Measurements from ENCODE around the gene VGLL4. TPM values are rescaled to one million over a fixed set of nuclear protein-coding genes. Genes with fewer than 3 reads are reported as not detected.

The VGLL4 gene
- total RNA-seq, 1 experiment from 2014 or later, result 46.1 TPM

DNA sequence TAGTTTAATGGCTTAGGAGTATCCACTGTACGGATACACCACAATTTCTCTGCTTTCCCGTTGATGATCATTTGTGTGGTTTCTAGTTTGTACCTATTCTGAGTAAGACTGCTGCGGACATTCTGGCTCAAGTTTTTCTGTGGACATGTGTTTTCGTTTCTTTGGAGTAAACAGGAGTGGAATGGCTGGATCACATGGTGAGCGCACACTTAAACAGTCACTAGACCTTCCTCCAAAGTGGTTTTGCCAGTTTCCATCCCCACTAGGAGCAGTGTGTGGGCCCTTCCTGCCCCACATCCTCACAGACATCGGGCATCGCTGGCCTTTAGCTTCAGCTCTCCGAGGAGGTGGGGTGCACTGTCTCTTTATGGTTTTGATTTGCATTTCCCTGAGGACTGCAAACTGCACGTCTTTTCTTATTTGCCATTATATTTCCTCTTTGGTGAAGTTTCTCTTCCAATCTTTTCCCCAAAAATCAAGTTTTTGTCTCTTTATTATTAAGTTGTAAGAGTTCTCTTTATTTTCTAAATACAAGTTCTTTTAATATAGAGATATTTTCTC lies 94.1 kb downstream of the VGLL4 start:
- Histone ChIP-seq H3K27me3 (replicated peaks; ENCODE audit: control insufficient read depth, insufficient read depth, low read length) (no peaks in the 10 kb centered on the region), H3K36me3 (ENCODE audit: control insufficient read depth, insufficient read depth, low read length) (no peaks in the 10 kb centered on the region), H3K4me1 (no peaks in the 10 kb centered on the region), H3K9me3 (no peaks in the 10 kb centered on the region), H3K4me3 (ENCODE audit: low read depth, low read length) (no peak overlapping the region)
- BruUV-seq (replicated peaks), result no TSS peak
- no peaks in the 10 kb centered on the region for H3K4me1 Mint-ChIP-seq (ENCODE audit: low read depth, unreplicated experiment)
- ChIA-PET CTCF (no interaction called here), POLR2A (no interaction called here)
- intact Hi-C loops (cut with micrococcal nuclease; ENCODE audit: unreplicated experiment), result no loop called here
- peaks cover 52% of the 10 kb centered on the region for H3K36me3 Mint-ChIP-seq (ENCODE audit: insufficient read depth, unreplicated experiment)
- H3K4me3 Mint-ChIP-seq (ENCODE audit: unreplicated experiment), result no peak overlapping the region
- TF ChIP-seq, protein P1, sequence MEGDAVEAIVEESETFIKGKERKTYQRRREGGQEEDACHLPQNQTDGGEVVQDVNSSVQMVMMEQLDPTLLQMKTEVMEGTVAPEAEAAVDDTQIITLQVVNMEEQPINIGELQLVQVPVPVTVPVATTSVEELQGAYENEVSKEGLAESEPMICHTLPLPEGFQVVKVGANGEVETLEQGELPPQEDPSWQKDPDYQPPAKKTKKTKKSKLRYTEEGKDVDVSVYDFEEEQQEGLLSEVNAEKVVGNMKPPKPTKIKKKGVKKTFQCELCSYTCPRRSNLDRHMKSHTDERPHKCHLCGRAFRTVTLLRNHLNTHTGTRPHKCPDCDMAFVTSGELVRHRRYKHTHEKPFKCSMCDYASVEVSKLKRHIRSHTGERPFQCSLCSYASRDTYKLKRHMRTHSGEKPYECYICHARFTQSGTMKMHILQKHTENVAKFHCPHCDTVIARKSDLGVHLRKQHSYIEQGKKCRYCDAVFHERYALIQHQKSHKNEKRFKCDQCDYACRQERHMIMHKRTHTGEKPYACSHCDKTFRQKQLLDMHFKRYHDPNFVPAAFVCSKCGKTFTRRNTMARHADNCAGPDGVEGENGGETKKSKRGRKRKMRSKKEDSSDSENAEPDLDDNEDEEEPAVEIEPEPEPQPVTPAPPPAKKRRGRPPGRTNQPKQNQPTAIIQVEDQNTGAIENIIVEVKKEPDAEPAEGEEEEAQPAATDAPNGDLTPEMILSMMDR (IDR thresholded peaks at IDR 0.05; ENCODE audit: insufficient read depth in 1 of 2, low read depth in 1 of 2, low read length in 1 of 2, severe bottlenecking in 1 of 2, unreplicated experiment in 1 of 2), result no peak
- no peak for DNase-seq
- no peak overlapping the region for H3K27ac Mint-ChIP-seq (ENCODE audit: unreplicated experiment)
- no peaks in the 10 kb centered on the region for H3K27me3 Mint-ChIP-seq (ENCODE audit: insufficient read depth, unreplicated experiment)
- no peaks in the 10 kb centered on the region for H3K9me3 Mint-ChIP-seq (ENCODE audit: unreplicated experiment)

DNA sequence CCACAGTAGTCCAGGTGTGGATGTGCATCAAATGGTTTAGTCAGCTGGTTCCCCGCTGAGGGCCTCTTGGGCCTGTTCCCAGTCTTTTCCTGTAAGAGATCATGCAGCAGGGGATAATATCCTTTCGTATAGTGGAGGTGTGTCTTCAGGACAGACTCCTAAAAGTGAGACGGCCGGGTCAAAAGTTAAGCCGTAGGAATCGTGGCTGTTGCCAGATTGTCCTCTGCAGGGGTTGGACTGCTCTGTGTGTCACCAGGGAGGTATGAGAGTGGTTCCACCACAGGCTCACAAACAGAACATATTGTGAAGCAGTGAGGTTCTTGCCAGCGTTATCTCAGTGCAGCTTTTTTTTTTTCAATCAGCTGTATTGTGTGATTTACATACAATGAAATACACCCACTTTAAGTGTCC lies 95.0 kb downstream of the VGLL4 start:
- peaks cover 48% of the 10 kb centered on the region for H3K36me3 Mint-ChIP-seq (ENCODE audit: insufficient read depth, unreplicated experiment)
- H3K4me1 ChIP-seq, result no peaks in the 10 kb centered on the region
- no peaks in the 10 kb centered on the region for H3K27me3 ChIP-seq (replicated peaks; ENCODE audit: control insufficient read depth, insufficient read depth, low read length)
- DNase-seq, result no peak
- CTCF ChIA-PET, result no interaction called here
- H3K4me3 ChIP-seq (ENCODE audit: low read depth, low read length), result no peak overlapping the region
- intact Hi-C loops (cut with micrococcal nuclease; ENCODE audit: unreplicated experiment), result no loop called here
- no peak overlapping the region for H3K4me3 Mint-ChIP-seq (ENCODE audit: unreplicated experiment)
- no peaks in the 10 kb centered on the region for H3K36me3 ChIP-seq (ENCODE audit: control insufficient read depth, insufficient read depth, low read length)
- H3K9me3 Mint-ChIP-seq (ENCODE audit: unreplicated experiment), result no peaks in the 10 kb centered on the region
- H3K27ac Mint-ChIP-seq (ENCODE audit: unreplicated experiment), result peak overlapping the region; percentile 15
- H3K9me3 ChIP-seq, result no peaks in the 10 kb centered on the region
- H3K27me3 Mint-ChIP-seq (ENCODE audit: insufficient read depth, unreplicated experiment), result no peaks in the 10 kb centered on the region
- no TSS peak for BruUV-seq (replicated peaks)
- POLR2A ChIA-PET, result no interaction called here
- TF ChIP-seq, protein P1 (IDR thresholded peaks at IDR 0.05; ENCODE audit: insufficient read depth in 1 of 2, low read depth in 1 of 2, low read length in 1 of 2, severe bottlenecking in 1 of 2, unreplicated experiment in 1 of 2), result no peak
- H3K4me1 Mint-ChIP-seq (ENCODE audit: low read depth, unreplicated experiment), result no peaks in the 10 kb centered on the region

DNA sequence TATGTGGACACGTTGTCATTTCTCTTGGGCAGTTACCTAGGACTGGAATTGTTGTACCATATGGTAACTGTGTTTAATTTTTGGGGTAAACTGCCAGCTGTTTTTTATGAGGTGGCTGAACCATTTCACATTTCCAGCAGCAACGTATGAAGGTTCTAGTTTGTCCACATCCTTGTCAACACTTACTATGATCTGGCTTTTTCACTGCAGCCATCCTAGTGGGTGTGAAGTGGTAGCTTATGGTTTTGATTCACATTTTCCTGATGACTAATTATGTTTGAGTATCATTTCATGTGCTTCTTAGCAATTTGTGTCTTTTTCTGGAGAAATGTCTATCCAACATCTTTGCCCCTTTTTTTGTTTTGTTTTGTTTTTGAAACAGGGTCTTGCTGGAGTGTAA lies 96.2 kb downstream of the VGLL4 start:
- H3K4me3 Mint-ChIP-seq (ENCODE audit: unreplicated experiment), result no peak overlapping the region
- Histone ChIP-seq H3K27me3 (replicated peaks; ENCODE audit: control insufficient read depth, insufficient read depth, low read length) (no peaks in the 10 kb centered on the region), H3K9me3 (no peaks in the 10 kb centered on the region), H3K4me3 (ENCODE audit: low read depth, low read length) (no peak overlapping the region), H3K4me1 (no peaks in the 10 kb centered on the region), H3K36me3 (ENCODE audit: control insufficient read depth, insufficient read depth, low read length) (no peaks in the 10 kb centered on the region)
- H3K4me1 Mint-ChIP-seq (ENCODE audit: low read depth, unreplicated experiment), result no peaks in the 10 kb centered on the region
- intact Hi-C loops (cut with micrococcal nuclease; ENCODE audit: unreplicated experiment), result no loop called here
- ChIA-PET POLR2A (no interaction called here), CTCF (no interaction called here)
- no peaks in the 10 kb centered on the region for H3K9me3 Mint-ChIP-seq (ENCODE audit: unreplicated experiment)
- TF ChIP-seq, protein P1 (IDR thresholded peaks at IDR 0.05; ENCODE audit: insufficient read depth in 1 of 2, low read depth in 1 of 2, low read length in 1 of 2, severe bottlenecking in 1 of 2, unreplicated experiment in 1 of 2), result no peak
- no TSS peak for BruUV-seq (replicated peaks)
- H3K36me3 Mint-ChIP-seq (ENCODE audit: insufficient read depth, unreplicated experiment), result peaks cover 41% of the 10 kb centered on the region
- no peak for DNase-seq
- H3K27ac Mint-ChIP-seq (ENCODE audit: unreplicated experiment), result no peak overlapping the region
- H3K27me3 Mint-ChIP-seq (ENCODE audit: insufficient read depth, unreplicated experiment), result no peaks in the 10 kb centered on the region

Measured in Caco-2 (cell line).